RPMI7951 (cell line): ENCODE measurements around the gene CD81. TPM values are rescaled to one million over a fixed set of nuclear protein-coding genes. Genes with fewer than 3 reads are reported as not detected.
A peak's percentile ranks its signal among the peaks of the same experiment; 100 is the strongest.

ENCODE experiments used
- DNase-seq: peaks from one replicate; pipeline ENCODE4 v3.0.0-alpha.2; 2012; ENCODE audit warnings: low read depth
- total RNA-seq: library from RNA; depleted of rRNA; stranded (reverse); fragments of >200 nt; shearing (Covaris generic); gene quantifications from 2 replicates; pipeline ENCODE4 v1.2.3, GENCODE V29; 2014

Gene CD81
- total RNA-seq, 1 experiment from 2014 or later, result 248 TPM

DNA sequence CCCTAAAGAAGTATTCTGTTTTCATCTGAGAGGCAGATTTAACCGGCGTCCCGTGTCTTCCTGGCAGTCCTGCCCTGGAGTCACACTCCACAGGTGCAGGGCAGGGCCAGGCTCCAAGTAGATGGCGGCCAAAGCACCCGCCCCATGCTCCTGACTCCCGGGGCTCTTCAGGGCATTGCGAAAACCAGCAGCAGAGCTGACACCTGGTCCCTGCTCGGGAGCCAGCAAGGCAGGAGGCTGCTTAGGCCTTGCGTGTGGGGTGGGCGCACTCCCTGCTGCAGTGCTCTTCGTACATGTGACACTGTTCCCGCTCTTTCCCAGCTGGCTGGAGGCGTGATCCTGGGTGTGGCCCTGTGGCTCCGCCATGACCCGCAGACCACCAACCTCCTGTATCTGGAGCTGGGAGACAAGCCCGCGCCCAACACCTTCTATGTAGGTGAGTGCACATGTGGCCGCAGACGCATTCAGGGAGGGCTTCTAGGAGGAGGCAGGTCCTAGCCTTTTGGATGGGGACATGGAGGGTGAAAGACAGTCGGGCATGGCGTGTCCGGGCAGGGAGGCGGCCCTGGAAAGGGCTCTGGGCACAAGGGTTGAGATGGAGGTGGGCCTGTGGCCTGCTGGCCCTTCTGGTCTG is 13.1 kb downstream of the CD81 start:
- DNase-seq, result no peak

DNA sequence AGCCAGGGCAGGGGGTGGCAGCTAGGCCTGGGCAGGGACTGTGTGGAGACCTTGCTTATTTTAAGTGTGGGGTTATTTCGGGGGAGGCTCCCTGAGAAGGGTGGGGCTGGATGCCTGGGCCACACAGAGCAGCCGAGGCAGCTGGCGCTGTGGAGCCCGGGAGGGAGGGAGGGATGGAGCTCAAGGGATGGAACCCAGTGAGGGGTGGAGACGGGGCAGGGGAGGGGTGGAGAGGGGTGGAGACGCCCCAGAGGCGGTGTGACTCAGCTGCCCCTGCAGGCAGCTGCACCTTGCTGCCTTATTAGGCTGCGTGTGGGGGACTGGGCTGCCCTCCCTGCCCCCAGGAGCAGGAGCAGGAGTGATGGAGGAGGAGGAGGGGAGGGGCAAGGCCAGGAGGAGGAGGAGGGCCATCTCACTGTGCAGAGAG is 13.6 kb downstream of the CD81 start:
- peak; percentile 70 for DNase-seq

DNA sequence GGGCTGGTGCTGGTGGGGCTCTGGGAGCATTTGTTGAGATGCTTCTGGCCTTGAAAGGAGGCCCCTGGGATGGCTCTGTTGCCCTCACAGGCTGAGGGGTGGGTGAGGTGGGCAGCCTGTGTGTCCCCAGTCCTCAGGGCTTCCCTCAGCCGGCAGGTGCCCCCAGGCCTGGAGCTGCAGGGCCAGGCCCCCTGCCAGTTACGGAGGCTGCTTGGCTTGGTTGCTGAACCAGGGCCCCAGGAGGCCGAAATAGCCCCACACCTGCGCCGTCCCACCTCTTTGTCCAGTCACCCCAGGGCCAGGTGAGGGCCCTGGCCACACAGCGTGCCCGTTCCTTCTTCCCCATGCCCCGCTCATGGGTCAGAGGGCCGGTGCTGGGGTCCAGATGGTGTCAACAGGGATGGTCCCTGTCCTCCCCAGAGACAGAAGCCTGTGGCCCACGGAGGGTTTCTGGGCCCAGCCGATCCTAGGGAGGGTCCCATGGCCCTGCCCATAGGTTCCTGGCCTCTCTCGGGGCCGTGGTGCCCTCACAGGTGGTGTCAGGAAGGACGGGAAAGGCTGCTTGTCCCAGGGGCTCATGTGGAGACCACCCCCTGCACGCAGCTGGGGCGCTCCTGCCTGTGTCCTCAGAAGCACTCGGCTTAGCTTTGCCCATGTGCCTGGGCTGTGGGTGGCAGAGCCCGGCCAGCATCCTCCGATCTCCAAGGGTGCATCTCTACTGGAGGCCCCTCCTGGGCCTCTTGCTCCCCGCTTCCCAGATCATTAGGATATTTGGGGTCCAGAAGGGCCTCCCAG is 14.3 kb downstream of the CD81 start:
- DNase-seq, result no peak

DNA sequence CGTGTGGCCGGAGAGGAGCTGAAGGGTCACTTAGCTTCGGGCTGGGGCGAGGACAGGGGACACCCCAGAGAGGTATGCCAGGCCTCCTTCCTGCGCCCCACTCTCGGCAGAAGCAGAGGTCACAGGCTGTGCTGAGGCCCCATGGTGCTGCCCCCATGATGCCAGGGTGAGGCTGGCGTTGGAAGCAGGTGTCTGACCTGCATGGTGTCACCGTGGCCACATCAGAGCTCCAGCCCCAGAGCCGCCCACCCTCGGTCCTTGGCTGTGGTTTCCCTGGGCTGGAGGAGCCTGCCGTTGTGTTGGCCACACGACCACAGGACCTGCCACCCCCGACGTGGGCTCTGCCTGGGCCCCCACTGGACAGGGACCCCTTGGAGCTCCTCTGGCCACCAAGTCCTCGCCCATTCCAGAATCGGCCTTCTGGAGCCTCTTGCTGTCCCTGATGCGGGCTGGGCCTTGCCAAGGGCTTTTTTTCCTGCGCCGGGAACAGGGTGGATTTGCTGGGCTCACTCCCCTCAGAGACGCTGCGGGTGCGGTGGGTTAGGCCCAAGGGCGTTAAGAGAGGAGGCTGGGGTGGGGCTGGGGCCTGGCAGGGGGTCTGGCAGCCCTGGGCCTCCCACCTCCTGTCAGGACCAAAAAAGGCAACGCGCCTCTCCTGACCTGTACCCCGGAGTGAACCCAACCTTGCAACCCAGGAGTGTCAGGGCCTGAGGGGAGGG is 15.3 kb downstream of the CD81 start:
- no peak for DNase-seq

DNA sequence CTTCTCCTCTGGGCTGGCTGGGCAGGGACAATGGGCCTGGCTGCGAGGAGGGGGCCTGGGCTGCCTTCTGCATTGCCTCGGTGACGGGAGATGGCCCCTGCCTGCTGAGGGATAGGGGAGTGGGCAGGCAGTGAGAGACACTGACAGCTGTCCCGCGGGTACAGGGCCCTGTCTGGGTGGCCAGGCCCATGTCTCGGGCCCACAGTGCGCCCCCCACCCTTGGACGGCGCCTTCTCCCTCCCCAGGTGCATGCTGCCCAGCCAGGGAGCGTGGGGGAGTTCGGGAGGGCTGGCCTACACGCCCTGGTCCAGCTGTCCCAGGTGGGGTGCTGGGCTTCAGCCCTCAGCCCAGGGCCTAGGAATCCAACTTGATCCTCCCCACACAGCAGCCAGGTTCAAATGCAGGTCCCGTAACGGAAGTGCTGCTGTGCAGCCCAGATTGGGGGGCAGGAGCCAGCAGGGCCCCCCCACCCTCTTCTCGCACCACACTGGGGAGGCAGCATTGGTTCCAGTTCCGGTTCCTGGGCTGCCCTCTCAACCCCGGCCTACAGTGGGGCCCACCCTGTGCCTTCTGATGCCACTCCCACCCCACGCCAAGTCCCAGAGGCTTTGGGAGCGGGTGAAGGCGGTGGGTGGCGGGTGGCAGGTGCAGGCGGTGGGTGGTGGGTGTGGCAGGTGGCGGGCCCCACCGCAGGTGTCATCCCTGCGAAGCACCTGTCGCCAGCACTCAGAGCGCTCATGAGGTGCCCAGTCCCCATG is 16.2 kb downstream of the CD81 start:
- no peak for DNase-seq

DNA sequence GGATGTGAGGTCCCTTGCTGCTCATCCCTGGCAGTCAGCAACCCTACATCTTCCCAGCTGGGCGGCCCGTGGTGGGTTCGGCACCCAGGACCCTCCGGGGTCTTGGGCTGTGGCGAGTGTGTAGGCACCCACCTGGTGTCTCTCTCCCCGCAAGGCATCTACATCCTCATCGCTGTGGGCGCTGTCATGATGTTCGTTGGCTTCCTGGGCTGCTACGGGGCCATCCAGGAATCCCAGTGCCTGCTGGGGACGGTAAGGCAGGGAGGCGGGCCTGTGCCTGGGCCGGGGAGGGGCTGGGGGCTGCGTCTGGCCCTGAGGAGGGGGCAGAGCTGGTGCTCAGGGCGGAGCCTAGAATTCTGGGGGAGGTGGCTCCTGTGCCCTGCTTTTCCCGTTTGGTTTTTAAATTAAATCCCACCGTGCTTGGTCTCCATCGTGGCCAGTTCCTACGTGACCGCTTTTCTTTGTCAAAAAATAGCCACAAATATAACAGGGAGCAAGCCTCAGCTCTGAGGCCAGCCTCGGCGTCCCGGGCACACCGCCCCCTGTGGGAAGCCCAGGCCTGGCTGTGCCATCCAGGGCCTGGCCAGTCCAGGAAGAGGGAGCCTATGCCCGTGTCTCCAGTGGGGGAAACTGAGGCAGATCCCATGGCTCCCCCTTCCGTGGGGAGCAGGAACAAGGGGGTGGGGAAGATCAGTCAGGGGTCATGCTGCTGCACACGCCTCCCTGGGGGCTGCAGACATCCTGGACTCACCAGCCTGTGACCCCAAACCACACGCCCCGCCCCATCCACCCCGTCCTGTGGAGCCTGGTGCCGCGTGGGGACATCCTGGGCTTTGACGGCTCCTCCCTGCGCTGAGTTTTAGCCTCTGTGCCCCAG is 17.1 kb downstream of the CD81 start:
- no peak for DNase-seq

DNA sequence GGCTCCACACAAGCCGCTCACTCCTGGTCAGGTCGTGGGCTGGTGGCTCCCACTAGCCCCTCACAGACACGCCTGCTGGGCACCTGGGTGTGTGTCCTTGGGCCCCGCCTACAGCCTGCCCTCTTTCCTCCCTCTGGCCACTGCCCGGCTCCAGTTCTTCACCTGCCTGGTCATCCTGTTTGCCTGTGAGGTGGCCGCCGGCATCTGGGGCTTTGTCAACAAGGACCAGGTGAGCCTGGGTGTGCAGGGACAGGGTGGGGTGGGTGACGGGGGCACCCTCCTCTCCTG is 17.7 kb downstream of the CD81 start:
- no peak for DNase-seq

DNA sequence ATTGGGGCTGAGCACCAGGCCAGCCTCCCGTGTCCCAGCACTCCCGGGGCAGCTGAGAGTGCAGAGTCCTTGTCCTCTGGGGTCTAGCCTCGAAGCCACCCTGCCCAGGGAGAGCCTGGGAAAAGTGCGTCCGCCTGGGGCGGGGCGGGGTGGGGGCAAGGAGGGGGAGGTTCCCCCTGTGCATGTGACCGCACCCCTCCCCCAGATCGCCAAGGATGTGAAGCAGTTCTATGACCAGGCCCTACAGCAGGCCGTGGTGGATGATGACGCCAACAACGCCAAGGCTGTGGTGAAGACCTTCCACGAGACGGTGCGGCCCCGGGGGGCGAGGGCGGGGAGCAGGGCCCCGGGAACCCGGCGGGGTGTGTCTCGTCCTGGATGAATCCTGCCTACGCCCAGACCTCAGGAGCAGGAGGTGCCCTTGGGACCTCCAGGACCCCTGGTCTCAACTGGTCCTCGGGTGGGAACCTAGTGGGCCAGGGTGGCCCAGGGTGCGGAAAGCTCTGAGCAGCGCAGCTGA is 18.2 kb downstream of the CD81 start:
- DNase-seq, result no peak

DNA sequence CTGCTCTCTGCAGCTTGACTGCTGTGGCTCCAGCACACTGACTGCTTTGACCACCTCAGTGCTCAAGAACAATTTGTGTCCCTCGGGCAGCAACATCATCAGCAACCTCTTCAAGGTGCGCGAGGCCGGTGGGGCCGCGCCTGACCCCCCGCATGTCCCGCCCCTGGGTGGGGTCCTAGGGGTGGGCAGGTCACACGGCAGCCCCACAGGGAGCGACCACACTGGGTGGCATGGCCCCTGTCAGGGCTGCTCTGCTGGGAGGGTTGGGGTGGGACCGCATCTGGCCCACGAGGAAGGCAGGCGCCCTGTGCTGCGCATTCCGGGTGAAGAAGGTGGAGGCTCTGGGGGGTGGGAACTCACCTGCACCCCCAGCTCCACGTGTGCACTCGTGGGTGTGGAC is 18.7 kb downstream of the CD81 start:
- DNase-seq, result no peak

DNA sequence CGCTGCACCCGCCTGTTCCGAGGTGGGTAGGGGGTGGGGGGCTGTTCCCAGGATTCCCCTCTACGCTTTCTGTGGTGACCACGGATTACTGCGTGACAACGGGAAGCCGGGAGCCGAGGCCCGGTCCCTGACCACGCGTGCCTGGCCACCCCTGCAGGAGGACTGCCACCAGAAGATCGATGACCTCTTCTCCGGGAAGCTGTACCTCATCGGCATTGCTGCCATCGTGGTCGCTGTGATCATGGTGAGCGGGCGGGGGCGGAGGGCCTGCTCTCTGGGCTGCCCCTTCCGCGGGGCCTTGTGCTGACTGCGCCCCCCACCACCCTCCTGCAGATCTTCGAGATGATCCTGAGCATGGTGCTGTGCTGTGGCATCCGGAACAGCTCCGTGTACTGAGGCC is 19.4 kb downstream of the CD81 start:
- DNase-seq, result no peak

DNA sequence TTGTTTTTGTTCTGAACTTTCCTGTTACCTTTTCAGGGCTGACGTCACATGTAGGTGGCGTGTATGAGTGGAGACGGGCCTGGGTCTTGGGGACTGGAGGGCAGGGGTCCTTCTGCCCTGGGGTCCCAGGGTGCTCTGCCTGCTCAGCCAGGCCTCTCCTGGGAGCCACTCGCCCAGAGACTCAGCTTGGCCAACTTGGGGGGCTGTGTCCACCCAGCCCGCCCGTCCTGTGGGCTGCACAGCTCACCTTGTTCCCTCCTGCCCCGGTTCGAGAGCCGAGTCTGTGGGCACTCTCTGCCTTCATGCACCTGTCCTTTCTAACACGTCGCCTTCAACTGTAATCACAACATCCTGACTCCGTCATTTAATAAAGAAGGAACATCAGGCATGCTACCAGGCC is 19.9 kb downstream of the CD81 start:
- DNase-seq, result no peak

DNA sequence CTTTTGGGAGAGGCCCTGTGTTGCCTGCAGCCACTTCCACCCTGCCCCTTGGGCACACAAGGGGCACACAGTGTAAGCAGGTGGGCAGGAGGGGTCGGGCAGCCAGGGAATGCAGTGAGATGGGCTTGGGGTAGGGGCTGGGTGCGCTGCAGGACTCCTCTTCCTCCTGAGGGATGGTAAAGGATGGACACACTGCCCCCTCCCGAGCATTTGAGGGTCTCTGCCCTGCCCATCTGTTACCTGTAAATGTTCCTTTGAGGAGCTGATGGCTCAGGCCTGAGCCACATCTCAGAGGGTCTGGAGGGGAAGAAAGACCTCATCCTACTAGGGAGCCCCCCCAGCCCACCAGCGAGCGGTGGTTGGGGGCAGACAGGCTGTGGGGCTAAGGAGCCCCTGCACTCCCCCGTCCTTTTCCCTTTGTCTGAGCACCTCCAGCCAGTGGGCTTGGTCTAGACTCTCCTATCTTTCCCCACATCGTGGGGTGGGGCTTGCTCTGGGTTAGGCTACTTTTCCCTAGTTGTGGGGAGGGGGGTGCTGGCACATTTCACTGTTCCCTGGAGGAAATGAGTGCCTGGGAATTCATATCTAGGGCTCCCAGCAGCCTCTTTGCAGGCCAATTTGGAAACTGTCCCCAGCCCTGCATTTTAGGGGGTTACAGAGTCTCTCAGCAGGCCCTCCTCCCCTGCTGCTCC is 21.7 kb downstream of the CD81 start:
- no peak for DNase-seq

DNA sequence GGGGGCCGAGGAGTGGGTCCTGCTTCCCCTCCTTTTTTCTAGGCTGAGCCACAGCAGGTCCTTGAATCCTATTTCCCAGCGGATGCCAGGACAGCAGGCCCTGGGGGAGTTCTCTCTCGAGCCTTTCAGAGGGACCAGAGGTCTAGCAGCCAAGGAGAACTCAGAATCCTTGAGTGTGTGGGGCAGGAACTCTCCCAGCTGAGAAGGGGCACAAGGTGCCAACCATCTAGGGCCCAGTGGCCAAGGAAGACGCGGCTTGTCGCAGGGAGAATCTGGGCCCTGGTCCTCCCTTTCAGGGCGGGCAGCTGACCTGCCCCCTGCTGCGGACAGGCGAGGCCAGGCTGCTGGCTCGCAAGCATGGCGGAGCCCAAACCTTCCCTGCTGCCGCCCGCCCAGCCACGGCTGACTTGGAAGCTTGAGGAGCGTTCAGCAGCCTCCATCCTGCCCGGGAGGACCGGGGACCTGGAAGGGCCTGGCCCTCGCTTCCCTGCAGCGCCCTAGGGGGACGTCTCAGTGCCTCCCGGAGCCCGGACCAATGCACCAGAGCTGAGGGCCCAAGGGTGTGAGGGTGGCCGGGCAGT is 22.5 kb downstream of the CD81 start:
- peak; percentile 30 for DNase-seq

DNA sequence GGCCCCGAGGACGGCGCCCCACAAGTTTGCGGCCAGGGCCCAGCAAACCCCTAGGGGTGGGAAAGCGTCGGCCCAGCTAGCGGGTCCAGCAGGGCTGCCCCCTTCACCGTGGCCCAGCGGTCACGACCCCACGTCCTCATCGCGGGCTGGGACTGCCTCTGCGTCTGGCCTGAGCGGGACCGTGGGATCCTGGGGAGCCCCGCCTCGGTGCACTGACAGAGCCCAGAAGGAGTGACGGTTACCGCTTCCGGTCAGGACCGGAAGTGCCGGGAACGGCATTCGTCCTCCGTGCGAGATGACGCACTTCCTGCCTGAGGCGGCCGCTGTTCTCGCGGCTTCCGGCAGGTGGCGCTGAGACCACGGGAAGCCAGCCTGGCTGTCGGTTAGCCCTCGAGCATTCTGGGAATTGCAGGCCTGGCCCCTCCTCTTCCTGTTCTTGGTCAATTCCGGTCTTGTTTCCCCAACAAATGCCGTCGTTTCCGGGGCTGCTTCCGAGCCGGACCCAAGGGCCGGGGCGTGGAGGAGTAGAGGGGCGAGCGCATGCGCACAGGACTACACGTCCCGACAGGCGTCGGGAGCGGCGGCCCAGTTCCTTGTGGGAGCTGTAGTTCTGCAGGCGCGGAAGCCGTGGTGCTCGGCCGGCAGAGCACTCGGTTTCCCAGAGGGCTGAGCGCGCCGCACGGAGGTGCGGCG is 23.1 kb downstream of the CD81 start, which contains the start of gene TSSC4:
Gene TSSC4, plus strand, starts transcription at position 682 of the 693 bp plus-strand sequence. CDS start 1,884 bp downstream, outside the sequence.
- DNase-seq, result peak; percentile 99

DNA sequence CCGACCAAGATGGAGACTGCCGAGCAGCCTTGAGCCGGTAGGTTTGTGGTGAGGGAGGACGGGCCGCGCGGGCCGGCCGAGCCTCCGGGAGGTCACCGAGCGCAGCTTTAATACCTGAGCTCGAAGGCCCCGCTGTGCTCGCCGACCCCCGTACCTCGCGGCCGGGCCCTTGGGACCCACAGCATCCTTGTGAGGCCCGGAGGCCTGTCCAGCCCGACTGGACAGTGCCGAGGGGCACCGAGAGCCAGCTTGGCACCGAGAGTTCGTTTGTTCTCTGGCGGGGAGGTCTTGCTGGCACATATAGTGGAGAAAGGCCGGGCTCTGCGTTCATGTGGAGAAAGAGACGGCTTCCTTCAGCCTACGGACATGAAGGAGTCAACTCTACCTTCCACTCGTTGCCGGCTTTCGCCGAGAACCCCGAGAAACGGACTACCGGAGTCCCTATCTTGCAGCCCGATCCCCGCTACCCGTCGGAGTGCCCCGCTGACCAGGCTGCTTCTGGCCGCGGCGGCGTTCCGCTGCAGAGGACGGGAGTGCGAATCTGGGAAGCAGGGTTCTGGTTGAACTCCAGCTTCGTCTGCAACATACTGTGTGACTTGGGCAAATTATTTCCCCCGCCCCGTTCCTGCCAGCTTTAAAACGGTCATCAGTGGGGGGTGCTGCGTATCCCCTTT is 23.8 kb downstream of the CD81 start:
- no peak for DNase-seq

DNA sequence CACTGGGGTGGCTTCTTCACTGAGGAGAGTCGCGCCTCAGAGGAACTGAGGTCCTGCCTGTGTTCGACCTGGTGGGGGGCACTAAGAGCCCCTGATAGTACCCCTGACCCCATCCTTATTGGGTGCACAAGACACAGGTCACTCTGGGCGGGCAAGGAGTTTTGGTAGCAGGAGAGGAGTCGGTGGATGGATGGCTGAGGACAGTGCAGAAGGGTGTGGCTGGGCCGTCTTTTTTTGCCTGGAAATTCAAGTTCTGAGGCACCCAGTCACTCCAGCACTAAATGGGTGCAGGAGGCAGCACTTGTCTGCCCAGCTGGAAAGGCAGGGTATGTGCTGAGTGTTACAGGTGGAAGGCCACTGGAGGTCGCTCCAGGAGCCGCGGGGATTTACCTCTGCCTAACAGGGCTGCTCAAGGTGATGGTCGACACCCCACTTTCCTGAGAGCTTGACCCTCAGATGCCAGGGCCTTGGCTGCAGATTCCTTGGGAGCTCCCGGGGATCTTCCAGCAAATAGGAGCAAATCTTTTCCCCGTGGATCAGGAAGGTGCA is 24.4 kb downstream of the CD81 start:
- no peak for DNase-seq

DNA sequence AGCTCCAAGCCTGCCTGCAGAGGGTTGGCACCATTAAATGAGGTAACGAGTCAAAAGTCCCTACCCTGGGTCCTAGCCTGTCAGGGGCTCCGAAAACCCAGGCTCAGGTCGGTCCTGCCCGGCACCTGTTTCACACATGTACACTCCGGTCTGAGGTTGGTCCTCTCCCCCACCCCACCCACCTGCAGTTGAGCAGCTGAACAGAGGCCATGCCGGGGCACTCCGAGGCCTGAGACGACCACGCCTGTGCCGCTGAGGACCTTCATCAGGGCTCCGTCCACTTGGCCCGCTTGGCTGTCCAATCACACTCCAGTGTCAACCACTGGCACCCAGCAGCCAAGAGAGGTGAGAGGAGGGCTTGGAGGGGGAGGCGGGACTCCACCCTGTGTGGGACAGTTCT is 25.0 kb downstream of the CD81 start:
- no peak for DNase-seq

DNA sequence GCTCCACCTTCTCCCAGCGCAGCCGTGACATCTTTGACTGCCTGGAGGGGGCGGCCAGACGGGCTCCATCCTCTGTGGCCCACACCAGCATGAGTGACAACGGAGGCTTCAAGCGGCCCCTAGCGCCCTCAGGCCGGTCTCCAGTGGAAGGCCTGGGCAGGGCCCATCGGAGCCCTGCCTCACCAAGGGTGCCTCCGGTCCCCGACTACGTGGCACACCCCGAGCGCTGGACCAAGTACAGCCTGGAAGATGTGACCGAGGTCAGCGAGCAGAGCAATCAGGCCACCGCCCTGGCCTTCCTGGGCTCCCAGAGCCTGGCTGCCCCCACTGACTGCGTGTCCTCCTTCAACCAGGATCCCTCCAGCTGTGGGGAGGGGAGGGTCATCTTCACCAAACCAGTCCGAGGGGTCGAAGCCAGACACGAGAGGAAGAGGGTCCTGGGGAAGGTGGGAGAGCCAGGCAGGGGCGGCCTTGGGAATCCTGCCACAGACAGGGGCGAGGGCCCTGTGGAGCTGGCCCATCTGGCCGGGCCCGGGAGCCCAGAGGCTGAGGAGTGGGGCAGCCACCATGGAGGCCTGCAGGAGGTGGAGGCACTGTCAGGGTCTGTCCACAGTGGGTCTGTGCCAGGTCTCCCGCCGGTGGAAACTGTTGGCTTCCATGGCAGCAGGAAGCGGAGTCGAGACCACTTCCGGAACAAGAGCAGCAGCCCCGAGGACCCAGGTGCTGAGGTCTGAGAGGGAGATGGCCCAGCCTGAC is 26.0 kb downstream of the CD81 start:
- no peak for DNase-seq
